ENCODE data around the gene NUDT16.

The NUDT16 gene

GRCh38 chr3:131387796-131388489 is 6.4 kb downstream of the NUDT16 start:
- no peak for DNase-seq

GRCh38 chr3:131388490-131388799 is 6.9 kb downstream of the NUDT16 start:
- DNase-seq = no peak

GRCh38 chr3:131390331-131390730 is 8.8 kb downstream of the NUDT16 start:
- DNase-seq = no peak

- no peak for DNase-seq
Measured at GRCh38 chr3:131393051-131393450, 11.5 kb downstream of the NUDT16 start.

GRCh38 chr3:131393868-131394267 is 12.3 kb downstream of the NUDT16 start:
- no peak for DNase-seq

GRCh38 chr3:131394400-131394799 is 12.8 kb downstream of the NUDT16 start:
- no peak for DNase-seq

GRCh38 chr3:131396170-131396569 is 14.6 kb downstream of the NUDT16 start:
- no peak for DNase-seq

- no peak for DNase-seq
Measured at GRCh38 chr3:131397889-131398288, 16.3 kb downstream of the NUDT16 start.

GRCh38 chr3:131401978-131402377 is 20.4 kb downstream of the NUDT16 start:
- no peak for DNase-seq

- no peak for DNase-seq
Measured at GRCh38 chr3:131402391-131403039, 20.9 kb downstream of the NUDT16 start.

- DNase-seq = no peak
Measured at GRCh38 chr3:131403216-131403895, 21.8 kb downstream of the NUDT16 start.

- DNase-seq = no peak
Measured at GRCh38 chr3:131405411-131405810, 23.8 kb downstream of the NUDT16 start.

GRCh38 chr3:131406274-131406673 is 24.7 kb downstream of the NUDT16 start:
- DNase-seq = no peak

- no peak for DNase-seq
Measured at GRCh38 chr3:131417751-131418150, 36.2 kb downstream of the NUDT16 start.

- DNase-seq = no peak
Measured at GRCh38 chr3:131421301-131421700, 39.7 kb downstream of the NUDT16 start.

- DNase-seq = no peak
Measured at GRCh38 chr3:131421957-131422498, 40.5 kb downstream of the NUDT16 start.

GRCh38 chr3:131427226-131427625 is 45.7 kb downstream of the NUDT16 start:
- DNase-seq = no peak

GRCh38 chr3:131431754-131432153 is 50.2 kb downstream of the NUDT16 start:
- DNase-seq = no peak

- DNase-seq = no peak
Measured at GRCh38 chr3:131432441-131432840, 50.9 kb downstream of the NUDT16 start.

- no peak for DNase-seq
Measured at GRCh38 chr3:131435000-131435399, 53.4 kb downstream of the NUDT16 start.

Measured in stimulated activated naive CD4-positive, alpha-beta T cell (primary cell).